ENCODE data around the gene VEGFC. TPM values are rescaled to one million over a fixed set of nuclear protein-coding genes. Genes with fewer than 3 reads are reported as not detected.

Gene VEGFC
- total and polyA plus RNA-seq, 10 of the 15 experiments (the other 5 are each of a cell fraction or from before 2014, with no cell fraction given), result 0.03 to 0.04 TPM; not detected in 8

- Histone ChIP-seq H3K4me2 (ENCODE audit: control insufficient read depth, insufficient read depth) (no peak overlapping the region), H3K27ac (ENCODE audit: control insufficient read depth, insufficient read depth) (no peak overlapping the region), H3K79me2 (ENCODE audit: control insufficient read depth, insufficient read depth, low read length) (no peaks in the 10 kb centered on the region), H3K9me3 (replicated peaks; ENCODE audit: control insufficient read depth, insufficient read depth, low read length) (no peaks in the 10 kb centered on the region), H3K27me3 (replicated peaks in 1 of 2; ENCODE audit: control insufficient read depth in 2 of 2, insufficient read depth in 2 of 2, low read length in 1 of 2) (peaks cover 3 to 10% of the 10 kb centered on the region in 2 experiments; a peak in 3 of 4 replicates), H3K4me3 (no peak overlapping the region), H4K20me1 (ENCODE audit: control insufficient read depth, insufficient read depth) (no peaks in the 10 kb centered on the region), H3K4me1 (ENCODE audit: control insufficient read depth, insufficient read depth, low read length) (no peaks in the 10 kb centered on the region), H3K9ac (ENCODE audit: control insufficient read depth, insufficient read depth, low read length) (no peak overlapping the region), H3K36me3 (ENCODE audit: control insufficient read depth in 2 of 2, insufficient read depth in 2 of 2, low read length in 1 of 2) (no peaks in the 10 kb centered on the region), H2AFZ (ENCODE audit: control insufficient read depth, low read depth, low read length) (no peak overlapping the region)
- intact Hi-C loops (cut with micrococcal nuclease; ENCODE audit: unreplicated experiment), result loop anchor here (10.0 kb wide), 1 partner anchor 539 kb away; no protein-coding TSS in a partner anchor
- FAIRE-seq (no peak), ATAC-seq (no peak), DNase-seq (ENCODE audit: low read depth, low spot score) (no peak)
- ChIA-PET POLR2A (no interaction called here), SMC1A (ENCODE audit: uncharacterized antibody, unreplicated experiment) (interaction anchor here (0.8 kb wide), 1 partner anchor 8 kb away, joined by 5 read pairs; no protein-coding TSS in a partner anchor), CTCF (interaction anchor here (0.7 kb wide), 1 partner anchor 417 kb away, joined by 4 read pairs; no protein-coding TSS in a partner anchor), RAD21 (ENCODE audit: unreplicated experiment) (no interaction called here)
- in situ Hi-C loops (cut with MboI), result no loop called here
- no peak for TF ChIP-seq REST (IDR thresholded peaks at IDR 0.05; ENCODE audit: low read depth, low read length)
- no peak for TF ChIP-seq BHLHE40 (IDR thresholded peaks at IDR 0.05; ENCODE audit: borderline replicate concordance in 1 of 2, low read depth in 2 of 2, low read length in 1 of 2)
- no peak for TF ChIP-seq CREM (IDR thresholded peaks at IDR 0.05; ENCODE audit: low read depth)
- TF ChIP-seq MEF2A (IDR thresholded peaks at IDR 0.05; ENCODE audit: insufficient read depth, low read depth, low read length), result no peak
- TF ChIP-seq HDAC6 (IDR thresholded peaks at IDR 0.05; ENCODE audit: unreplicated experiment), result no peak
- WGBS (ENCODE audit: insufficient coverage, insufficient replicate concordance, low lambda C conversion rate, missing lambda C conversion rate), result no CpG with 5 or more reads among the region's 1 CpG
- no TSS peak for BruUV-seq (replicated peaks)
Observed at GRCh38 chr4:176795441-176795840, 2.7 kb upstream of the VEGFC start.
